HG03439 (cell line): Measurements from ENCODE around the gene OOSP3.
"Not testable (repeated sequence)": the region's sequence is repeated elsewhere in the genome, so short reads cannot be mapped to it uniquely, and the experiment has no call there.

Source experiments
- ATAC-seq: cut with Tn5 transposase; IDR thresholded peaks from one replicate; pipeline ENCODE4 v1.9.1; 2021; ENCODE audit warnings: mild to moderate bottlenecking, moderate library complexity; ENCODE audit not compliant: unreplicated experiment

The OOSP3 gene, protein sequence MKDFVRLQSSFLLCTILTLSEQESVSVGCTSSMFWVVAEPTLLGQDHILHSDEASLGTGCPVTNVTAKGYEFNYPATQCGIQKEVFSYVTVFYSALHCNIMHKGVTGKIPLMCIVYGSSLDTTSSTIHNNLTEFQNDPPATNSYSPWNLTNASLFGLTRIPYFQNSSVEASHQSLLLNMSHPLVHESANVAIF

DNA sequence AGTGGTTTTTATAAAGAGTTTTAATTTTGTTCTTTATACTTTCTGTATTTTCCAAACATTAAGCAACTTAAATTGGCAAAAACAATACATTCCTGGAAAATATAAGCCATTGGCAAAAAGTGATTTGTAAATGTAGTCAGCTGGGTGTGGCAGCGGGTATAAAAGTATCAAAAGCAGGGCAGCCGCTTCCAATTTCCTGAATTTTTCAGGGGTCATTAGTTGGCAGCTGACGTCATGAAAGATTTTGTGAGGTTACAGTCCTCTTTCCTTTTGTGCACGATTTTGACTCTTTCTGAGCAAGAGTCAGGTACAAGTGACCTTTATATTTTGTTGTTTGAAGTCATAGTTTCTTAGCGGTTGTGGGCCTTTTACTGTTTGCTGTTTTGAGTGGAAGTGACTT, at the start of gene OOSP3:
OOSP3 (plus strand) TSS at position 208 of the 400 bp plus-strand sequence; CDS start at position 235, 27 bp downstream.
- no peak for ATAC-seq

DNA sequence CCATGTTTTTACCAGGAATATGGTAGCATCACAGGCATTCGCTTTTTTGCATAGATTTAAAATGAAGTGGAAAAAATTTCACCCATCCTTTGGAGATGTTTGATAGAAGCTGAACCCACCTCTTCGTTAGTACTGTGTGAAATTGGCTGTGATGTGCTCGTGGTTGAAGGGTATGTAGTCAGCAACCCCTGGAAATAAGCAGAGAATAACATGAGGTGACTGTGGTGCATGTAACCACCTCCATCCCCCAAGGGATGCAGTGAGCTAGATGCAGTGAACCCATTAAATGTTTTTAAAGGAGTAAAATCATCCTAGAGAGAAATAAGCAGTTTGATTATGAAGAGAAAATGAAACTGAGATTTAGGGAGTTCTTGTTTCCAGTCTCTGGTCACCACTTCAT, 49.2 kb upstream of the OOSP3 start:
- no peak for ATAC-seq

DNA sequence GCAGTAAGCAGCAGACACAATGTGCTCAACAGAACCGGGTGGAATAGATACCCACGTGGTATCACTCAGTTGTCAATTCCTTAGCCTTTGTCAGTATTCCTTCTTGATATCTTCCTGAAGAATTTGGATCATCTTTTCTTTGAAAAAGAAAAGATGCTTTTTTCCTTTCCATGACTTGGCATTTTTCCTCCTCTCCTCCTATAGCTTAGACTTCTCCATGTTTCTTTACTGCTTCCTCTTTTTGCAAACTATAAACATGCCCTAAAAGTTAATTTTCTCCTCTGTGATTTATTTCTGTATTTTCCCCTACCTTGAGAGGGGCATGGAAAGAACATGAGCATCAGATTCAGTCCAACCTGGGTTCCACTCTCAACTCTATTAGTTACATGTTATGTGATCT, 45.0 kb upstream of the OOSP3 start:
- ATAC-seq, result no peak

DNA sequence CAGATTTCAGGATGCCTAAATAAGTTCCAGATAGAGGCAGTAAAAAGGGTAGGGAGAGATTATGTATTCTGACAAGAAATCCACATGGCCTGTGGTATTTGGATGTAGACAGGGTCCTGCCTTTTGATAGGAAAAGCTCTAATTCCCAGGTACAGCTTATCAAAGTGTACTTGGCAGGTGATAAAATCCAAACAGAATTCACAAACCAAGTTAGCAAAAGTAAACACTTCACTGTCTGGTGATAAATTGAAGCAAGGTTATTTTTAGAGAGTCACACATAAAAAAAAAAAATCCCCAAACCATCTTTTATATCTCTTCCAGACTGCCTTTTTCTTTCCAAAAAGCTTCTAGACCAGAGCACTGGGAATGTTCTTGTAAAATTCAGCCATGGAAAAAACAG, 39.0 kb upstream of the OOSP3 start:
- ATAC-seq, result no peak

DNA sequence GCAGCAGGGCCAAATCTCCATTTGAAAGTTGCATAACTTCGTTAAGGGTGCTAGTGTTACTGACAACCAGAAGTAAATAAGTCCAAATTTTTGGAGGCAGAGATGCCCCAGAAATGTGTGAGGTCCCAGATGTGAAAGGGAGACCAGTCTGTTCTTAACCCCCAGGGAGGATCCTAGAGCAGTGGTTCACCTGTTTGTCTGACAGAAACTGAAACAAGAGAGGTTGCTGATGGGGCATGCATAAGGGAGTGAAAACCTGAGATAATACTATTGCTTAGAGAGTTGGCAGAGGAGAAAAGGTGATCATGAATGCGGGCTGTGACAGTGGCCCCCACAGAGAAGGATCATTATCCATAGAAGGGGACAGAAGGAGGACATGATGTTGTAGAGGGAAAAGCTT, 37.1 kb upstream of the OOSP3 start:
- ATAC-seq, result no peak

DNA sequence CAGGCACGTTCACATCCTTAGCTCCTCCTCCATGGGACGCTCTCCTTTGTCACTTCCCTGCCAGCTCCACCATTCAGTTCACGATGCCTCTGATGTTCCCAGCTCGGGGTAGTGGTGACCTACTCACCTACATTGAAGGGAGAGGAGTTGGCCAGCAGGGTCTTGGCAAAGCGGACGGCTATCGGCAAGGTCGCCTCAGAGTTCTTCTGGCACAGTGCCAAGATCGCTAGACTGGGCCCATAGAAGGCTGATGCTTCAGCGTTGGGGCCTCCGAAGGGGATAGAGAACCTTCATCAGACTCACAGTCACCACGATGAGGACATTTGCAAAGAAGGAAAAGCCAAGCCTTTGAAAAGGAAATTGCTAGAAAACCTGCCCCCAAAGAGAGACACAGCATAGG, 36.3 kb upstream of the OOSP3 start:
- ATAC-seq, result no peak

DNA sequence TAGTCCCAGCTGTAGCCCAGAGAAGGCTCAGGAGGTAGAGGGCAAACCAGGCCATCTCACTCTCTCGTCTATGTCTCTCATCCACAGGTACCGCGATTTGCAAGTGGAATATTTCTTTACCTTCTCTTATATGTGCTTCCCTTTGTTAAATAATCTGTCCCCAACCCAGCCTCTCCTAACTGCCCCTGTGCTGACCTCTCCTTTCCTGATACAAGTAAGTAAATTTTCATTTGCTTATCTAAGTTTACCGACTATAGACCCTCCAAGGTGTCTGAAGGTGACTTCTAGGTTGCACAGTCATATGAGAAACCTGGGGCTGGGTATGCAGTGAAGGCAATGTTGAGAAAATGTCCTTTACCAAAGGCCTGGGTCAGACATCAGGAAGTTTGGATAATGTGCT, 33.2 kb upstream of the OOSP3 start, which contains the start of gene CBLIF:
CBLIF (minus strand) TSS at position 101 of the 400 bp plus-strand sequence; CDS start at position 55, 46 bp downstream.
- ATAC-seq, result no peak

DNA sequence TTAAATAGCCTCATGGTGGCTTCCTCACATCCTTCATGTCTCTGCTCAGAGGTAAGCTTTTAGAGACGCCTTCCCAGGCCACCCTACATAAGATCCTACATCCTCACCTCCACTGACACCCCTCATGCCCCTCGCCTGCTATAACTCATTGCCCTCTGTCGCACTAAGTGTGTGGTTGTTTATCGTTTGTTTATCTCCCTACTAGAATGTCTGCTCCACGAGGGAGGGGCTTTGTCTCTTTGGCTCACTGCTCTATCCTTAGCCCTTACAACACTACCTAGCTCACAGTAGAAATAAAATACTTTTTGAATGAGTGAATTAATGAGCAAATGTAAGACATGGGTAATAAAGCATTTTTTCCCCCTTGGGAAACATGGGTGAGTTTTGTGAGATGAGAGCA, 32.0 kb upstream of the OOSP3 start:
- no peak for ATAC-seq

DNA sequence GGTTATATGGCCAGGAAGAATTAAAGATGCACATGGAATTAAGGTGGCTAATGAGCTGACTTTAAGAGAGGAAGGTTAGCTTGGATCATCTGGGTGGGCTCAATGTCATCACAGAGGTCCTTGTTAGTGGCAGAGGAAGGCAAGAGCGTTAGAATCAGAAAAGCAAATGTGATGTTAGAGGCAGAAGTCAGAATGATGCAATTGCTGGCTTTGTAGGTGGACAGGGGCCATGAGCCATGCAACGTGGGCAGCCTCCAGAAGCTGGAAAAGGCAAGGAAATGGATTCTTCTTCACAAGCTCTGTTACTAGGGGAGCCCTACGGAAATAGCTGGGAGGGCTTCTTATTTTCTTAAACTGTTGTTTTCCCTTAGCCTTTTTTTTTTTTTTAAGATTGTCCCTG, 31.0 kb upstream of the OOSP3 start:
- ATAC-seq, result no peak

DNA sequence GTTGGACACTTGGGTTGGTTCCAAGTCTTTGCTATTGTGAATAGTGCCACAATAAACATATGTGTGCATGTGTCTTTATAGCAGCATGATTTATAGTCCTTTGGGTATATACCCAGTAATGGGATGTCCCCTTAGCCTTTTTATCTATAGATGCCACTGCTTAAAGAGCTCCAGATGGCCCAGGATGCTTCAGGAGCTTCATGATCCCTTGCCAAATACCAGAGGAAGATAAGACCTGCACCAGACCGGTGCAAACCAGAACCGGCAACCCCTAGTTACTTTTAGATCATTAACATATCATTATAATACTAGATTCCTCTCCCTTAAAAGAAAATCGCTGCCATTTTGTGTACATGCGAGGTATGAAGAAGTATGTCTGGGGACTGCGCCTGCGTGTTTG, 30.1 kb upstream of the OOSP3 start:
- ATAC-seq, result not testable (repeated sequence)

DNA sequence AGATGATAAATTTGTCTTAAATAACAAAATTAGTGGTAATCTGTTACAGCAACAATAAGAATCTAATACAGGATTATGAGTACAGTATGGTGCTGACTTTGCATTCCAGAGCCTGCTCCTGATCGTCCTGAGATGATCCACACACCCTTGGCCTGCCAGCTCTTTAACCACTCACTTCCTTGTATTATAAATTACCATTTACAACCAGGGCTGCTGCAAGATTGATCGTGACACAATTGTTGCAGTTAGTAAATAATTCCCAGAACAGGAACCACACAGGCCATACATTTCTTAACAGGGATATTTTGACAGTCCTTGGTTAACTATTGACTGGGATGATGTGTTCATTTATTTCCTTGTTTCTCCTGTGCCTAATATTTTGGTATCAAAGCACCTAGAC, 29.5 kb upstream of the OOSP3 start:
- ATAC-seq, result no peak

DNA sequence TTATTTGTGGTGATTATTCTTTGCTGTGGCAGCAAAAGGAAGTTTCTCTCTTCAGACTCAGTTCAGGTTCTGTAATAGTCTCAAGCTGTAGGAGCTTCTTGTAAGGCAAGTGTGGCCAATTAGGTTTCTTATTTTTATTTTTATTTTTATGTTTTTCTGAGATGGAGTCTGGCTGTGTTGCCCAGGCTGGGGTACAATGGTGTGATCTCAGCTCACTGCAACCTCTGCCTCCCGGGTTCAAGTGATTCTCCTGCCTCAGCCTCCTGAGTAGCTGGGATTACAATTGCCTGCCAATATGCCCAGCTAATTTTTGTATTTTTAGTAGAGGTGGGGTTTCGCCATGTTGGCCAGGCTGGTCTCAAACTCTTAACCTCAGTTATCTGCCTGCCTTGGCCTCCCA, 29.0 kb upstream of the OOSP3 start:
- ATAC-seq, result not testable (repeated sequence)

DNA sequence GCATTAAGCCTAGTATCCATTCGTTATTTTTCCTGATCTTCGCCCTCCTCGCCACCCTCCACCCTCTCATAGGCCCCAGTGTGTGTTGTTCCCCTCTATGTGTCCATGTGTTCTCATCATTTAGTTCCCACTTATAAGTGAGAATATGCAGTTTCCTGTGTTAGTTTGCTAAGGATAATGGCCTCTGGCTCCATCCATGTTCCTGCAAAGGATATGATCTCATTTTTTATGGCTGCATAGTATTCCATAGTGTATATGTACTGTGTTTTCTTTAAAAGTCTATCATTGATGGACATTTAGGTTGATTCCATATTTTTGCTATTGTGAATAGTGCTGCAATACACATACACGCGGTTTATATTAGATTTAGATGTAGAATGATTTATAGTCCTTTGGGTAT, 27.2 kb upstream of the OOSP3 start:
- ATAC-seq, result not testable (repeated sequence)

DNA sequence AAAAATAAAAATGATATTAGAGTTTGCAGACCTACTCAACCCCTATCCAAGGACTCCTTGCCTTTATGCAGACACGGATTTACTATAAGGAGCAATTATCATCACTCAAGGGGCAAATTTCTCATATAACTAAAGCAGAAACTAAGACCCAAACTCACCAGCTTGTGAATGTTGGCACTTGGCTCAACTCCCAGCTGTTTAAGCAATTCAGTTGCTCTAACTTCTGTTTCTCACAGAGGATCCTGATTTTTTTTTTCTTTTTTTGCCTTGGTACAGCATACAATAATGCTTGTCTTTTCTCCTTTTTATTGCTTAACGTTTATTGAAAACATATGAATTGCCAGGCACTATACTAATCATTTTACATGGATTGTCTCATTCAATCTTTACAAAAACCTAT, 23.7 kb upstream of the OOSP3 start:
- no peak for ATAC-seq

DNA sequence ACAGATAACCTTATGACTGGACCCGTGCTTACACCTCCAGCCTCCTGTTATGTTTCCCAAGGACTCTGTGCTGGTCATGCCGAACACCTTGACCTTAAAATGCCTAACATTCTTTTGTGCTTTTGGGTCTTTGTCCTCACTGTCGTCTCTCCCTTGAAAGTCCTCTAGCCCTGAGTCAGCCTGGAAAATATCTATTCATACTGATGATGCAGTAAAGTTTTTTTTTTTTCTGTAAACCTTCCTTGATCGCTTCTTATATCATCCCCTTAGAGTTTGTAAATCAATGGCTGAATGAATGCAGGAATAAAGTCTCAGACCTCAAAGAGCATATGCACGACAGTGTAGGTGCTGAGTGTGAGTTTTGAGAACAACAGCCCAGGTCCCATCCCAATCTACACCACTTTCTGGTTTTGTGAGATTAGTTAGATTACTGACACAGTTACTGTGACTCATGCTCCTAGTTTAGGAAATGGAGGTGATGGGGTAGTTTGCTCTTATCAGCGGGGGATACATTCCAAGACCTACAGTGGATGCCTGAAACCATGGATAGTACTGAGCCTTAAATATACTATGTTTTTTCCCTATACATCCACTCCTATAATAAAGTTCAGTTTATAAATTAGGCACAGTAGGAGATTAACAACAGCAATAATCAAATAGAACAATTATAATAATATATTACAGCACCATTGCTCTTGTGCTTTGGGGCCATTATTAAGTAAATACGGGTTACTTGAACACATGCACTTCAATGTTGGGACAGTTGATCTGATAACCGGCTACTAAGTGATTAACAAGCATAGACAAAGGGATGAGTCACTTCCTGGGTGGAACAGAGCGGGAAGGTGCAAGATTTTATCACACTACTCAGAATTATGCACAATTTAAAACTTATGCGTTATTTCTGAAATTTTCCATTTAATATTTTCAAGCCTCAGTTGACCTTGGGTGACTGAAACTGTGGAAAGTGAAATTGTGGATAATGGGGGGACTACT, 20.8 kb upstream of the OOSP3 start:
- no peak for ATAC-seq

DNA sequence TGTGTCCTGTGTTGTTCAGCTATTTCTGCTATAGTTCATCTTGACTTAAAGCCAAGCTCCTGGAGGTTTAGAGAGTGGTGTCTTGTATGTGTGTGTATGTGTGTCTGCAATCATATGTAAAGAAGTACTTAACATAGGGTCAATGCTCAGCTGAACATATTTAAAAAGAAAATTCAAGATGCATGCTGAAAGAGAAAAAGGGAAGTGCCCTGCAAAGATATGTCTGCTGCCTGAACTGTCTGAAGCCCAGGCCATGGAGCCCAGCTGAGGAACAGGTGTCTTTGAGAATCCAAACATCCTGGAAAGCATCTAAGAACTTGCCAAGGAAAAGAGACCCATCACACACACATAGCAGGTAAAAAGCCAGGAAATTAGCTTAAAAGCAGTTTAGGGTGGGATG, 18.9 kb upstream of the OOSP3 start:
- ATAC-seq, result no peak

DNA sequence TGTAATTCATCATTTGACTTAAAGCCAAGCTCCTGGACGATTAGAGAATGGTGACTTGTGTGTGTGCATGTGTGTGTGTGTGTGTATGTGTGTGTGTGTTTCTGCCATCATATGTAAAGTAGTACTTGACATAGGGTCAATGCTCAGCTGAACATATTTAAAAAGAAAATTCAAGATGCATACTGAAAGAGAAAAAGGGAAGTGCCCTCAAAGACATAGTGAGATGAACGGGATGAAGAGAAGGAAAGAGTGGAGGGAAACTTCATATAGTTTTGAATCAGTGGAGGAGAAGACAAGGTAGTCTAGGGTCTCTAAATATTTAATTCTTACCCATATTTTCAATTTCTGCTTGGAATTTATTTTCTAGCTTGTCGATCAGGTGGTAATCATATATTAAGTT, 16.3 kb upstream of the OOSP3 start:
- no peak for ATAC-seq

DNA sequence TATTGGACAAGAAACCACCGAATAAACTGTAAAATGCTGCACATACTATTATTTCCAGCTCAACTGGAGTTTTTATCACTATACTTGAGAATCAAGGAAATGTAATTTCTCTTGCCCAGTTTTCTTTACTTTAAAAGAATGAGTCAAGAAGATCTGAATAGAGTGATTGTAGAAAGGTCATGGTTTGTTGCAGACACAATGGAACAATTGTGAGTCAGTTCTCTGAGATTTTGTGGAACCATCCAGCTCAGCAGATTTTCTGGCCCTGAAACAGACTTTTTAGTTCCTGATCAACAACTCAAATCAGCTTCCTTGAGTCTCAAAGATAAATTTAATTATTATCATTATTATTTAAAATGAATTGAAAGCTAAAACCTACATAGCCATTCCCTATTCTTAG, 13.6 kb upstream of the OOSP3 start:
- ATAC-seq, result no peak

DNA sequence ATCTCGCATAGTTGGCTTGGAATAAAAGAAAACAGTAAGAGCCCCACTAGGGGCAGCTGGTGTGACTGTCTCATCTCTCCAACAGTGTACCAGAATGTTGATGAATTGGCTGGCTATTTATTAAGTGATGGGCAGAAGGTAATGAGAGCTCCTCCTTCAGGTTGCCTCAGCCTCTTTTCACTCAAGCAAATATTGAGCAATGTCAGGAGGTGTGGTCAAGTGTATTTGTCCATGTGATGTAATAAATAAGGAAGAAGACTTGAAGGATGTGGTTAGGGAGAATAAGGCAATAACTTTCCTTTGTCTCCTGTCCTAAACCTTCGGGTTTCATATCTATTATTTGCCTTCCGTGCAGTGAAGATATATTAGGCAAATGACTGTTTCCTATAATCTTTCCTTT, 12.2 kb upstream of the OOSP3 start, which contains the start of gene TCN1:
TCN1 (minus strand) TSS at position 91 of the 400 bp plus-strand sequence; CDS start at position 74, 17 bp downstream.
- no peak for ATAC-seq

DNA sequence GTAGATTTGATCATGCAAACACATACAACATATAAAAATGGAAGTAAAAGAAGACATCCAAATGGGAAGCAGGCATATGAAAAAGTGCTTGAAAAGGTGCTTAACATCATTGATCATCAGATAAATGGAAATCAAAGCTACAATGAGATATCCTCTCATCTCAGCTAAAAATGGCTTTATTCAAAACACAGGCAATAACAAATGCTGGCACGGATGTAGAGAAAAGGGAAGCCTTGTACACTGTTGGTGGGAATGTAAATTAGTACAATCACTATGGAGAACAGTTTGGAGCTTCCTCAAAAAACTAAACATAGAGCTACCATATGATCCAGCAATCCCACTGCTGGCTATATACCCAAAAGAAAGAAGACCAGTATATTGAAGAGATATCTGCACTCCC, 11.7 kb upstream of the OOSP3 start:
- ATAC-seq, result no peak

DNA sequence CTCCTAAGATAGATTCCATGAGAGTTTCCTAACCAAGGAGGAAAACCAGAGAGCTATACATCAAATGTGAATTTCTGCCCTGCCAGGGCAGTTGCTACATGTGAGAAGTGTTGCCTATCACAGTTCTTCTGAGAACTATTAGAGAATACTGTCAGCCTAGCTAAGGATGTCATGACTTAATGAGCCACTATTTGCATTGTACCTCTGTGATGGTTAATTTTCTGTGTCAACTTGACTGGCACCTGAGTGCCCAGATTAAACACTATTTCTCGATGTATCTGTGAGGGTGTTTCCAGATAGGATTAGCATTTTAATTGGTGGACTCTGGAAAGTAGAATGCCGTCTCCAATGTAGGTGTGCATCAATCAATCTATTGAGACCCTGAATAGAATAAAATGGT, 10.6 kb upstream of the OOSP3 start:
- ATAC-seq, result no peak

DNA sequence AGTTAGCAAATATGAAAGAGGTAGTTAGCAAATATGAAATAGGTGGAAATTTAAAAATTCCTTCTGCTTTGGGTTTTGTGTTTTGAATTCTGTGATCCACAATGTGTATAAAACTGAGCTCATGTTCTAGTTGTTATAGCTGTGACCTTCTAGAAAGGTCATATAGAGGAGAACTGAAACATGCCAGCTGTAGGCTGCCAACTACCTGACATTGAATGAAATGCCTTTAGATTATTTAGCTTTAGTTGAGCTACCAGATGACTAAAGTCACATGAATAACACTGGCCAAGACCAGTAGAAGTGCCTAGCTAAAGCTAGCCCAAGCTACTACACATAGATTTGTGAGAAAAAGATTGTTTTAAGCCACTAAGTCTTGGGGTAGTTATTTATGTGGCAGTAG, 6.5 kb upstream of the OOSP3 start:
- no peak for ATAC-seq
